T-helper 1 cell treated with Interleukin-12 subunit alpha and Interleukin-12 subunit beta and Interleukin-4 antibody, amounts not matched to agents 30 ng/mL and 1 ng/mL, for 36 hours (primary cell): Measurements from ENCODE around the gene LYSET. TPM values are rescaled to one million over a fixed set of nuclear protein-coding genes. Genes with fewer than 3 reads are reported as not detected.
"Not testable (repeated sequence)": the region's sequence is repeated elsewhere in the genome, so short reads cannot be mapped to it uniquely, and the experiment has no call there.

Source experiments
- intact Hi-C: fragments of 100-400 bp; cut with micrococcal nuclease; formaldehyde crosslinking; loops from one replicate; pipeline ENCODE4 v1.15.1; 2024
- total RNA-seq: library from RNA; stranded (reverse); gene quantifications from 2 replicates; pipeline ENCODE4 v1.2.3, GENCODE V29; 2022

The LYSET gene
- total RNA-seq, 1 donor from 2014 or later, result 11.6 TPM

GRCh38 chr14:93214598-93214997 lies 29.5 kb downstream of the LYSET start:
- intact Hi-C loops, result no loop called here

- intact Hi-C loops, result loop anchor here (1.0 kb wide), 6 partner anchors 11 to 267 kb away; partner anchors contain the start of gene LYSET
Measured at GRCh38 chr14:93219103-93219726, 34.1 kb downstream of the LYSET start.

GRCh38 chr14:93220509-93220908 lies 35.4 kb downstream of the LYSET start:
- intact Hi-C loops, result no loop called here

- intact Hi-C loops, result no loop called here
Measured at GRCh38 chr14:93223565-93223964, 38.4 kb downstream of the LYSET start.

- intact Hi-C loops, result no loop called here
Measured at GRCh38 chr14:93228550-93228949, 43.4 kb downstream of the LYSET start.

GRCh38 chr14:93230539-93230938 lies 45.4 kb downstream of the LYSET start:
- intact Hi-C loops, result no loop called here

GRCh38 chr14:93231129-93231979 lies 46.2 kb downstream of the LYSET start:
- intact Hi-C loops, result no loop called here

GRCh38 chr14:93232159-93232558 lies 47.0 kb downstream of the LYSET start:
- intact Hi-C loops, result no loop called here

GRCh38 chr14:93233078-93233477 lies 48.0 kb downstream of the LYSET start:
- intact Hi-C loops, result not testable (repeated sequence)

GRCh38 chr14:93234798-93235197 lies 49.7 kb downstream of the LYSET start:
- intact Hi-C loops, result loop anchor here (2.0 kb wide), 1 partner anchor 380 kb away; no protein-coding TSS in a partner anchor

Other genes with a start within 250 kb of the LYSET start
- 68.4 and 74.0 TPM in 2 replicates for gene ITPK1, start 69.4 kb upstream of the LYSET start, total RNA-seq
- gene MOAP1, start 420 bp upstream of the LYSET start, total RNA-seq, result 22.9 and 24.0 TPM in 2 replicates
- 14.2 and 14.4 TPM in 2 replicates for gene GON7, start 21.7 kb downstream of the LYSET start, total RNA-seq
- 32.7 and 37.6 TPM in 2 replicates for gene UBR7, start 21.9 kb downstream of the LYSET start, total RNA-seq
- 20.3 and 25.1 TPM in 2 replicates for gene BTBD7, start 147.7 kb downstream of the LYSET start, total RNA-seq
- gene COX8C, start 161.9 kb downstream of the LYSET start, total RNA-seq, result not detected in 2 replicates
- not detected in 2 replicates for gene UNC79, start 245.6 kb downstream of the LYSET start, total RNA-seq